ENCODE data around the gene GAB2. TPM values are rescaled to one million over a fixed set of nuclear protein-coding genes. Genes with fewer than 3 reads are reported as not detected.
A peak's percentile ranks its signal among the peaks of the same experiment; 100 is the strongest.

GAB2 gene
- total RNA-seq, 1 experiment from 2014 or later, result 10.0 TPM

GRCh38 chr11:78188286-78189173 lies 229.1 kb downstream of the GAB2 start, which contains the start of the genes KCTD21 and USP35:
Gene KCTD21, minus strand, starts transcription at chr11:78188626. Its CDS starts 14,072 bp downstream, at chr11:78174554.
Gene USP35, plus strand, starts transcription at chr11:78188919. Its CDS starts 7,327 bp downstream, at chr11:78196246.
- TF ChIP-seq POLR2AphosphoS5 (IDR thresholded peaks at IDR 0.05; ENCODE audit: low read depth, low read length) (peak; percentile 84), TCF7L2 (IDR thresholded peaks at IDR 0.05; ENCODE audit: low read depth, low read length) (peak; percentile 55), SIN3A (IDR thresholded peaks at IDR 0.05; ENCODE audit: borderline replicate concordance, insufficient read depth, low read depth, low read length) (peak; percentile 39; the same call in 1 of the 2 replicates), CTCF (IDR thresholded peaks at IDR 0.05) (no peak), REST (IDR thresholded peaks at IDR 0.05; ENCODE audit: insufficient read depth in 1 of 2, low read depth in 2 of 2, low read length in 1 of 2) (peak in 1 of 2 experiments; percentile 60; a peak in 1 of 4 replicates)
- no peaks in the 10 kb centered on the region for H3K36me3 ChIP-seq (ENCODE audit: control insufficient read depth, insufficient read depth, low read length)
- BruUV-seq (replicated peaks), result no TSS peak
- peak; percentile 85 for DNase-seq (ENCODE audit: low read depth, low spot score)
- H3K4me3 ChIP-seq (ENCODE audit: low read depth in 2 of 2, low read length in 2 of 2), result peak within 1 kb of the TSS; percentile 75 to 89
- no peaks in the 10 kb centered on the region for H3K27me3 ChIP-seq (ENCODE audit: control insufficient read depth, insufficient read depth, low read length)
- POLR2A ChIA-PET, result interaction anchor here (0.6 to 0.7 kb wide), 3 partner anchors 29 to 530 kb away, joined by 4 to 13 read pairs (median 6); no protein-coding TSS in a partner anchor
- CTCF ChIA-PET, result no interaction called here
- peak within 1 kb of the TSS; percentile 80 for H3K27ac ChIP-seq (ENCODE audit: low read length)
- peak; percentile 98 for ATAC-seq
- in situ Hi-C loops (cut with HindIII; ENCODE audit: low pct_unique_long_range_greater_than_20kb, low sequenced_read_pairs) (no loop called here), intact Hi-C loops (cut with micrococcal nuclease; ENCODE audit: unreplicated experiment) (no loop called here)
- H3K9me3 ChIP-seq (ENCODE audit: control insufficient read depth, insufficient read depth, low read depth, low read length), result no peaks in the 10 kb centered on the region
- peaks cover 27% of the 10 kb centered on the region for H3K4me1 ChIP-seq (ENCODE audit: control insufficient read depth, insufficient read depth, low read length)

- BruUV-seq (replicated peaks), result no TSS peak
- ATAC-seq, result peak; percentile 6
- peak overlapping the region; percentile 75 to 89 for H3K4me3 ChIP-seq (ENCODE audit: low read depth in 2 of 2, low read length in 2 of 2)
- ChIA-PET CTCF (interaction anchor here (0.6 kb wide), 1 partner anchor 39 kb away, joined by 4 read pairs; no protein-coding TSS in a partner anchor), POLR2A (interaction anchor here (0.6 to 0.7 kb wide), 2 partner anchors 28 to 531 kb away, joined by 4 to 13 read pairs; no protein-coding TSS in a partner anchor)
- H3K4me1 ChIP-seq (ENCODE audit: control insufficient read depth, insufficient read depth, low read length), result peaks cover 27% of the 10 kb centered on the region
- DNase-seq (ENCODE audit: low read depth, low spot score), result peak; percentile 4
- H3K36me3 ChIP-seq (ENCODE audit: control insufficient read depth, insufficient read depth, low read length), result no peaks in the 10 kb centered on the region
- H3K27ac ChIP-seq (ENCODE audit: low read length), result peak overlapping the region; percentile 80
- TF ChIP-seq SIN3A (IDR thresholded peaks at IDR 0.05; ENCODE audit: borderline replicate concordance, insufficient read depth, low read depth, low read length) (peak; percentile 40; the same call in 1 of the 2 replicates), TCF7L2 (IDR thresholded peaks at IDR 0.05; ENCODE audit: low read depth, low read length) (no peak)
- H3K9me3 ChIP-seq (ENCODE audit: control insufficient read depth, insufficient read depth, low read depth, low read length), result no peaks in the 10 kb centered on the region
- in situ Hi-C loops (cut with HindIII; ENCODE audit: low pct_unique_long_range_greater_than_20kb, low sequenced_read_pairs) (no loop called here), intact Hi-C loops (cut with micrococcal nuclease; ENCODE audit: unreplicated experiment) (no loop called here)
- H3K27me3 ChIP-seq (ENCODE audit: control insufficient read depth, insufficient read depth, low read length), result no peaks in the 10 kb centered on the region
Observed at GRCh38 chr11:78187366-78188285, 230.0 kb downstream of the GAB2 start.
